GM19035 (cell line): ENCODE results near the gene SCYGR1.
"Not testable (repeated sequence)": the region's sequence is repeated elsewhere in the genome, so short reads cannot be mapped to it uniquely, and the experiment has no call there.

Source experiments
- ATAC-seq: cut with Tn5 transposase; IDR thresholded peaks from one replicate; pipeline ENCODE4 v1.9.1; 2021; ENCODE audit not compliant: unreplicated experiment

SCYGR1 gene

GRCh38 chr2:227387583-227387982 lies at the start of gene SCYGR1:
SCYGR1 (minus strand) TSS chr2:227387949; CDS start chr2:227387949, 0 bp downstream.
- ATAC-seq, result not testable (repeated sequence)

- no peak for ATAC-seq
Measured at GRCh38 chr2:227436436-227437174, 48.9 kb upstream of the SCYGR1 start.

GRCh38 chr2:227433171-227433570 lies 45.4 kb upstream of the SCYGR1 start:
- ATAC-seq, result no peak

GRCh38 chr2:227430639-227431038 lies 42.9 kb upstream of the SCYGR1 start:
- no peak for ATAC-seq

- no peak for ATAC-seq
Measured at GRCh38 chr2:227428731-227429285, 41.1 kb upstream of the SCYGR1 start.

- ATAC-seq, result no peak
Measured at GRCh38 chr2:227423656-227424499, 36.1 kb upstream of the SCYGR1 start.

- no peak for ATAC-seq
Measured at GRCh38 chr2:227420087-227421052, 32.6 kb upstream of the SCYGR1 start.

GRCh38 chr2:227416701-227417100 lies 29.0 kb upstream of the SCYGR1 start:
- ATAC-seq, result no peak

GRCh38 chr2:227415538-227416424 lies 28.0 kb upstream of the SCYGR1 start:
- no peak for ATAC-seq

- ATAC-seq, result no peak
Measured at GRCh38 chr2:227414846-227415245, 27.1 kb upstream of the SCYGR1 start.

GRCh38 chr2:227413371-227413770 lies 25.6 kb upstream of the SCYGR1 start:
- ATAC-seq, result no peak

GRCh38 chr2:227412877-227413276 lies 25.1 kb upstream of the SCYGR1 start:
- no peak for ATAC-seq

- ATAC-seq, result no peak
Measured at GRCh38 chr2:227411990-227412350, 24.2 kb upstream of the SCYGR1 start.

GRCh38 chr2:227411320-227411989 lies 23.7 kb upstream of the SCYGR1 start:
- ATAC-seq, result peak; percentile 78

GRCh38 chr2:227410191-227410590 lies 22.4 kb upstream of the SCYGR1 start:
- ATAC-seq, result no peak

- no peak for ATAC-seq
Measured at GRCh38 chr2:227407591-227408151, 19.9 kb upstream of the SCYGR1 start.

GRCh38 chr2:227406177-227407031 lies 18.7 kb upstream of the SCYGR1 start:
- ATAC-seq, result no peak
